ENCODE results near the gene ST3GAL2.
A peak's percentile ranks its signal among the peaks of the same experiment; 100 is the strongest.

GRCh38 chr16:70470927-70471341 is 32.0 kb upstream of the ST3GAL2 start:
- peak; percentile 20 for TF ChIP-seq CTCF (IDR thresholded peaks at IDR 0.05; ENCODE audit: insufficient read depth, low read length, poor library complexity, severe bottlenecking)
- no peak for TF ChIP-seq EZH2phosphoT487 (conservative IDR thresholded peaks at IDR 0.05; ENCODE audit: low read length)
